Measurements from ENCODE around the gene C9. TPM values are rescaled to one million over a fixed set of nuclear protein-coding genes. Genes with fewer than 3 reads are reported as not detected.

The C9 gene
- total RNA-seq, 1 donor from 2014 or later, result not detected

GRCh38 chr5:39353717-39354399 is 10.4 kb downstream of the C9 start:
- Histone ChIP-seq H3K4me3 (no peak overlapping the region), H3K9me3 (no peaks in the 10 kb centered on the region), H3K27ac (no peak overlapping the region), H3K36me3 (no peaks in the 10 kb centered on the region), H3K27me3 (no peaks in the 10 kb centered on the region), H3K4me1 (no peaks in the 10 kb centered on the region)
- intact Hi-C loops (cut with DNase I), result no loop called here
- ATAC-seq (no peak), DNase-seq (no peak)
- no peak for TF ChIP-seq CTCF (IDR thresholded peaks at IDR 0.05)

GRCh38 chr5:39352951-39353350 is 11.3 kb downstream of the C9 start:
- ATAC-seq (no peak), DNase-seq (no peak)
- intact Hi-C loops (cut with DNase I), result no loop called here
- Histone ChIP-seq H3K4me3 (no peak overlapping the region), H3K9me3 (no peaks in the 10 kb centered on the region), H3K36me3 (no peaks in the 10 kb centered on the region), H3K27ac (no peak overlapping the region), H3K4me1 (no peaks in the 10 kb centered on the region), H3K27me3 (no peaks in the 10 kb centered on the region)
- no peak for TF ChIP-seq CTCF (IDR thresholded peaks at IDR 0.05)

- Histone ChIP-seq H3K27ac (no peak overlapping the region), H3K4me3 (no peak overlapping the region), H3K9me3 (no peaks in the 10 kb centered on the region), H3K36me3 (no peaks in the 10 kb centered on the region), H3K27me3 (no peaks in the 10 kb centered on the region), H3K4me1 (no peaks in the 10 kb centered on the region)
- intact Hi-C loops (cut with DNase I), result no loop called here
- DNase-seq (no peak), ATAC-seq (no peak)
- no peak for TF ChIP-seq CTCF (IDR thresholded peaks at IDR 0.05)
These were observed 12.1 kb downstream of the C9 start for GRCh38 chr5:39352170-39352569.

GRCh38 chr5:39349484-39349883 is 14.8 kb downstream of the C9 start:
- intact Hi-C loops (cut with DNase I), result no loop called here

GRCh38 chr5:39342460-39342859 is 21.8 kb downstream of the C9 start:
- no peak for TF ChIP-seq CTCF (IDR thresholded peaks at IDR 0.05)
- Histone ChIP-seq H3K4me1 (no peaks in the 10 kb centered on the region), H3K4me3 (no peak overlapping the region), H3K36me3 (no peaks in the 10 kb centered on the region), H3K9me3 (no peaks in the 10 kb centered on the region), H3K27me3 (no peaks in the 10 kb centered on the region), H3K27ac (no peak overlapping the region)
- no peak for DNase-seq
- ATAC-seq, result no peak
- intact Hi-C loops (cut with DNase I), result no loop called here

More at GRCh38 chr5:39349484-39349883, 14.8 kb downstream of the C9 start:
- no peak for TF ChIP-seq CTCF (IDR thresholded peaks at IDR 0.05)
- Histone ChIP-seq H3K27me3 (no peaks in the 10 kb centered on the region), H3K27ac (no peak overlapping the region), H3K36me3 (no peaks in the 10 kb centered on the region), H3K4me1 (no peaks in the 10 kb centered on the region), H3K4me3 (no peak overlapping the region), H3K9me3 (no peaks in the 10 kb centered on the region)
- no peak for DNase-seq
- ATAC-seq, result no peak

GRCh38 chr5:39341896-39342295 is 22.4 kb downstream of the C9 start:
- no peak for TF ChIP-seq CTCF (IDR thresholded peaks at IDR 0.05)
- Histone ChIP-seq H3K36me3 (no peaks in the 10 kb centered on the region), H3K9me3 (no peaks in the 10 kb centered on the region), H3K27ac (no peak overlapping the region), H3K27me3 (no peaks in the 10 kb centered on the region), H3K4me3 (no peak overlapping the region), H3K4me1 (no peaks in the 10 kb centered on the region)
- ATAC-seq, result no peak
- intact Hi-C loops (cut with DNase I), result no loop called here
- no peak for DNase-seq
